ENCODE data around the gene NDUFA11.
A peak's percentile ranks its signal among the peaks of the same experiment; 100 is the strongest.

Gene NDUFA11

GRCh38 chr19:5905114-5905778 is 1.7 kb upstream of the NDUFA11 start:
- no peak for DNase-seq

GRCh38 chr19:5904352-5905113 is 943 bp upstream of the NDUFA11 start, which contains the start of gene VMAC:
TSS of gene VMAC (plus strand) at chr19:5904872. CDS start at chr19:5904891, 19 bp downstream.
- peak; percentile 99 to 100 for DNase-seq

- peak; percentile 28 for DNase-seq
Measured at GRCh38 chr19:5903056-5903623, 450 bp downstream of the NDUFA11 start.

GRCh38 chr19:5900976-5901375 is 2.6 kb downstream of the NDUFA11 start:
- DNase-seq: no peak

GRCh38 chr19:5899728-5900526 is 3.7 kb downstream of the NDUFA11 start:
- DNase-seq: no peak

GRCh38 chr19:5897189-5897969 is 6.2 kb downstream of the NDUFA11 start:
- DNase-seq: no peak

GRCh38 chr19:5896365-5897076 is 7.1 kb downstream of the NDUFA11 start:
- DNase-seq: no peak

- no peak for DNase-seq
Measured at GRCh38 chr19:5895890-5896289, 7.7 kb downstream of the NDUFA11 start.

GRCh38 chr19:5895409-5895808 is 8.2 kb downstream of the NDUFA11 start:
- DNase-seq: no peak

- no peak for DNase-seq
Measured at GRCh38 chr19:5894704-5895349, 8.8 kb downstream of the NDUFA11 start.

- no peak for DNase-seq
Measured at GRCh38 chr19:5893907-5894703, 9.5 kb downstream of the NDUFA11 start.

- DNase-seq: no peak
Measured at GRCh38 chr19:5893296-5893903, 10.2 kb downstream of the NDUFA11 start.

GRCh38 chr19:5892772-5893275 is 10.8 kb downstream of the NDUFA11 start:
- DNase-seq: no peak

GRCh38 chr19:5891938-5892771 is 11.4 kb downstream of the NDUFA11 start:
- peak in 1 of 2 donors; percentile 36 for DNase-seq

GRCh38 chr19:5891572-5891937 is 12.0 kb downstream of the NDUFA11 start:
- no peak for DNase-seq

- no peak for DNase-seq
Measured at GRCh38 chr19:5890099-5890498, 13.5 kb downstream of the NDUFA11 start.

GRCh38 chr19:5889288-5889971 is 14.2 kb downstream of the NDUFA11 start:
- DNase-seq: no peak
